K562 (cell line): ENCODE results near the gene ERAS. TPM values are rescaled to one million over a fixed set of nuclear protein-coding genes. Genes with fewer than 3 reads are reported as not detected.
A peak's percentile ranks its signal among the peaks of the same experiment; 100 is the strongest.

Experiments
- CHCHD3 ChIP-seq: fragments of 250-450 bp; sonication (Bioruptor Pico); IDR thresholded peaks from 2 replicates; pipeline ENCODE4 v2.1.2; 2022; ENCODE audit warnings: mild to moderate bottlenecking
- FOSL1 ChIP-seq: fragments of 200-800 bp; sonication (Bioruptor generic); conservative IDR thresholded peaks from 2 replicates; pipeline ENCODE4 v1.6.1; 2016; ENCODE audit warnings: missing genetic modification characterization, missing compliant biosample characterization
- GATAD2A ChIP-seq: fragments of 450-650 bp; IDR thresholded peaks from 2 replicates; pipeline ENCODE4 v1.6.1; 2017
- IRF2 ChIP-seq: sonication (generic); formaldehyde crosslinking; IDR thresholded peaks from 2 replicates; pipeline ENCODE4 v1.8.1; 2022; ENCODE audit warnings: mild to moderate bottlenecking, missing genetic modification reagents
- NFE2L1 ChIP-seq: fragments of 450-650 bp; IDR thresholded peaks from 2 replicates; pipeline ENCODE4 v1.6.1; 2016; ENCODE audit warnings: missing genetic modification characterization, low read depth, mild to moderate bottlenecking, missing compliant biosample characterization, moderate library complexity, borderline replicate concordance
- NR2C2 ChIP-seq, 2 experiments: fragments of 200-800 bp in 1 of 2; sonication (Bioruptor generic) in 1 of 2; sonication (generic) in 1 of 2; formaldehyde crosslinking in 1 of 2; IDR thresholded peaks; 2 replicates each; pipeline versions ENCODE4 v1.6.1 to v1.8.0; 2016 to 2022; ENCODE audit warnings: mild to moderate bottlenecking in 1 of 2, missing compliant biosample characterization in 1 of 2, missing genetic modification characterization in 1 of 2, missing genetic modification reagents in 1 of 2
- PHF8 ChIP-seq: fragments of 200-600 bp; sonication (generic); IDR thresholded peaks from 2 replicates; pipeline ENCODE4 v1.6.1; 2012; ENCODE audit warnings: mixed run types, mild to moderate bottlenecking, inconsistent platforms, low read length, moderate library complexity, borderline replicate concordance
- PRMT5 ChIP-seq: sonication (generic); formaldehyde crosslinking; IDR thresholded peaks from 2 replicates; pipeline ENCODE4 v1.5.0; 2020; ENCODE audit warnings: missing genetic modification reagents
- PRPF4 ChIP-seq: fragments of 200-400 bp; formaldehyde crosslinking; IDR thresholded peaks from one replicate; pipeline ENCODE4 v1.6.1; 2017; ENCODE audit warnings: low read length, low read depth, mild to moderate bottlenecking; ENCODE audit not compliant: insufficient read depth, poor library complexity, severe bottlenecking
- RFX7 ChIP-seq: fragments of 250-450 bp; sonication (Bioruptor Pico); IDR thresholded peaks from 2 replicates; pipeline ENCODE4 v1.5.1; 2021; ENCODE audit warnings: mild to moderate bottlenecking
- SIX5 ChIP-seq, 2 experiments: IDR thresholded peaks; 2 replicates each; pipeline ENCODE4 v1.6.1; 2011; ENCODE audit warnings: low read length in 2 of 2, borderline replicate concordance in 1 of 2, low read depth in 1 of 2, mild to moderate bottlenecking in 1 of 2, moderate library complexity in 1 of 2; ENCODE audit not compliant: insufficient read depth in 1 of 2
- SMARCB1 ChIP-seq: IDR thresholded peaks from 2 replicates; pipeline ENCODE4 v1.6.1; 2011; ENCODE audit warnings: improper control_type of control experiment, low read depth; ENCODE audit not compliant: insufficient read length
- STAG1 ChIP-seq: sonication (generic); formaldehyde crosslinking; IDR thresholded peaks from 2 replicates; pipeline ENCODE4 v1.5.0; 2020; ENCODE audit warnings: missing genetic modification reagents, borderline replicate concordance
- TAF9B ChIP-seq: fragments of 450-650 bp; IDR thresholded peaks from 2 replicates; pipeline ENCODE4 v1.6.1; 2018; ENCODE audit warnings: mild to moderate bottlenecking; ENCODE audit not compliant: partially characterized antibody
- ZNF124 ChIP-seq: sonication (generic); formaldehyde crosslinking; IDR thresholded peaks from 2 replicates; pipeline ENCODE4 v1.8.1; 2022; ENCODE audit warnings: missing genetic modification reagents
- ZNF263 ChIP-seq: sonication (generic); formaldehyde crosslinking; IDR thresholded peaks from 2 replicates; pipeline ENCODE4 v1.8.0; 2022; ENCODE audit warnings: mild to moderate bottlenecking, missing genetic modification reagents, borderline replicate concordance
- ZNF766 ChIP-seq: fragments of 200-800 bp; sonication (Bioruptor generic); conservative IDR thresholded peaks from 2 replicates; pipeline ENCODE4 v1.6.1; 2016; ENCODE audit warnings: missing genetic modification characterization, missing compliant biosample characterization
- ZNF778 ChIP-seq: fragments of 450-650 bp; formaldehyde crosslinking; IDR thresholded peaks from 2 replicates; pipeline ENCODE4 v1.4.0; 2020; ENCODE audit warnings: mild to moderate bottlenecking, moderate library complexity
- polyA plus RNA-seq, 8 experiments: library from polyadenylated mRNA; depleted of rRNA in 4 of 8; stranded (reverse) in 5 of 8; unstranded in 3 of 8; fragments of >200 nt; fragmentation: Nextera tagmentation in 2 of 8; fragmentation: Illumina TruSeq in 1 of 8; extraction: Ambion mirVana in 2 of 8; extraction: Trizol in 1 of 8; gene quantifications; 2 replicates each; pipeline versions ENCODE4 v1.2.1 to v1.2.3, GENCODE V29; 2011 to 2014; ENCODE audit warnings: inconsistent platforms in 1 of 8, missing spikeins in 1 of 8
- total RNA-seq, 7 experiments: library from RNA; depleted of rRNA in 6 of 7; stranded (reverse); fragments of >200 nt in 6 of 7; fragmentation: Illumina TruSeq in 2 of 7; extraction: Trizol in 2 of 7; gene quantifications; 2 replicates each; pipeline versions ENCODE4 v1.2.1 to v1.2.3, GENCODE V29; 2011 to 2021; ENCODE audit warnings: low replicate concordance in 1 of 7
- TF ChIP-seq, protein P1 (sequence below), 3 experiments: fragments of 200-800 bp in 1 of 3; fragments of 250-450 bp in 1 of 3; fragments of 450-650 bp in 1 of 3; sonication (Bioruptor Pico) in 1 of 3; sonication (Bioruptor generic) in 1 of 3; formaldehyde crosslinking in 1 of 3; IDR thresholded peaks; 2 replicates each; pipeline versions ENCODE4 v1.6.1 to v1.8.0; 2016 to 2022; ENCODE audit warnings: mild to moderate bottlenecking in 2 of 3, missing genetic modification characterization in 2 of 3, missing compliant biosample characterization in 1 of 3, moderate library complexity in 1 of 3
- TF ChIP-seq, protein P2 (sequence below), 2 experiments: IDR thresholded peaks; 2 replicates each; pipeline ENCODE4 v1.6.1; 2011; ENCODE audit warnings: borderline replicate concordance in 1 of 2, control low read depth in 1 of 2, low read depth in 1 of 2, low read length in 1 of 2, mild to moderate bottlenecking in 1 of 2, mixed read lengths in 1 of 2, moderate library complexity in 1 of 2; ENCODE audit not compliant: insufficient read depth in 1 of 2, insufficient read length in 1 of 2, poor library complexity in 1 of 2, severe bottlenecking in 1 of 2; ENCODE audit errors: extremely low read depth in 1 of 2
- TF ChIP-seq, protein P3 (sequence below), 2 experiments: fragments of 250-450 bp in 1 of 2; fragments of 450-650 bp in 1 of 2; sonication (Bioruptor Pico) in 1 of 2; IDR thresholded peaks; 2 replicates each; pipeline versions ENCODE4 v1.6.1 to v1.8.0; 2016 to 2021; ENCODE audit warnings: mild to moderate bottlenecking in 2 of 2, moderate library complexity in 2 of 2, missing compliant biosample characterization in 1 of 2, missing genetic modification characterization in 1 of 2

Gene ERAS
- total and polyA plus RNA-seq, 9 of the 15 experiments (the other 6 are each of a cell fraction or from before 2014, with no cell fraction given) = 0.07 to 0.12 TPM; not detected in 7

DNA sequence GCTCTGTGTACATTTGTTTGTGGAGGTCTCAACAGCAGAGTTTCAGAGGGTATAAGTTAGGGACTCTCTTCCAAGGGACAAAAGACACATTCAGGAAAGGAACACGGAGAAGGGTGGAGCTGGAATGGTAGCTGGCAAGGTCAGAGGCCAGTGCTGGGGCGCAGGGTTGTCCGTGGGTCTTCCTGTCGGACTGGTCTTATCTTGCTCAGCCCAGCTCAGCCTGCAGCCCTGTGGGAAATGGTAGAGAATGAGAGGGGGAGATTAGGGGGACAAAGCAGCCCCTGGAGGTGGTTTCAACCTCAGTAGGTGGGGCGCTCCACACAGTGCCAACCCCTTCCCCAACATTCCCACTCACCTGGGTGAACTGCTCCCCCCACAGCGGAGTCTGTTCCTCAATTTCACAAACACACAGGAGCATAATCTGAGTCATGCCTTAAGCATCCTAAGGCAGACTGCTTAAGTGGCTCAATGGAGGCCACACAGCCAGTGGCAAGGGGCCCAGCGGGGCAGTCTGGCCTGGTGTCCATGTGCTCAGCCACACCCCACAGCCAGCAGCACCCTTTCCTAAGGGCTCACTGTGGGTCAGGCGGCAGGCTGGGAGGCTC lies 31.3 kb upstream of the ERAS start (continued):
- TF ChIP-seq ZNF263 = no peak
- no peak for TF ChIP-seq SIX5 (IDR thresholded peaks at IDR 0.05; ENCODE audit: borderline replicate concordance in 1 of 2, insufficient read depth in 1 of 2, low read depth in 1 of 2, low read length in 2 of 2)
- TF ChIP-seq, protein P1, sequence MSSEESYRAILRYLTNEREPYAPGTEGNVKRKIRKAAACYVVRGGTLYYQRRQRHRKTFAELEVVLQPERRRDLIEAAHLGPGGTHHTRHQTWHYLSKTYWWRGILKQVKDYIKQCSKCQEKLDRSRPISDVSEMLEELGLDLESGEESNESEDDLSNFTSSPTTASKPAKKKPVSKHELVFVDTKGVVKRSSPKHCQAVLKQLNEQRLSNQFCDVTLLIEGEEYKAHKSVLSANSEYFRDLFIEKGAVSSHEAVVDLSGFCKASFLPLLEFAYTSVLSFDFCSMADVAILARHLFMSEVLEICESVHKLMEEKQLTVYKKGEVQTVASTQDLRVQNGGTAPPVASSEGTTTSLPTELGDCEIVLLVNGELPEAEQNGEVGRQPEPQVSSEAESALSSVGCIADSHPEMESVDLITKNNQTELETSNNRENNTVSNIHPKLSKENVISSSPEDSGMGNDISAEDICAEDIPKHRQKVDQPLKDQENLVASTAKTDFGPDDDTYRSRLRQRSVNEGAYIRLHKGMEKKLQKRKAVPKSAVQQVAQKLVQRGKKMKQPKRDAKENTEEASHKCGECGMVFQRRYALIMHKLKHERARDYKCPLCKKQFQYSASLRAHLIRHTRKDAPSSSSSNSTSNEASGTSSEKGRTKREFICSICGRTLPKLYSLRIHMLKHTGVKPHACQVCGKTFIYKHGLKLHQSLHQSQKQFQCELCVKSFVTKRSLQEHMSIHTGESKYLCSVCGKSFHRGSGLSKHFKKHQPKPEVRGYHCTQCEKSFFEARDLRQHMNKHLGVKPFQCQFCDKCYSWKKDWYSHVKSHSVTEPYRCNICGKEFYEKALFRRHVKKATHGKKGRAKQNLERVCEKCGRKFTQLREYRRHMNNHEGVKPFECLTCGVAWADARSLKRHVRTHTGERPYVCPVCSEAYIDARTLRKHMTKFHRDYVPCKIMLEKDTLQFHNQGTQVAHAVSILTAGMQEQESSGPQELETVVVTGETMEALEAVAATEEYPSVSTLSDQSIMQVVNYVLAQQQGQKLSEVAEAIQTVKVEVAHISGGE (CRISPR knock-in tag; IDR thresholded peaks at IDR 0.05) = 0 out of 6 replicates have a peak, but pooled peaks of 1 of the 3 experiments have one; percentile 13
- TF ChIP-seq RFX7 (CRISPR knock-in tag) = no peak
- TF ChIP-seq SMARCB1 = no peak
- TF ChIP-seq STAG1 = no peak
- peak; percentile 79 for TF ChIP-seq FOSL1 (tag)
- peak; percentile 45; the same call in 1 of the 2 replicates for TF ChIP-seq ZNF766 (CRISPR knock-in tag)
- no peak for TF ChIP-seq PRMT5
- no peak for TF ChIP-seq NFE2L1
- TF ChIP-seq CHCHD3 (CRISPR knock-in tag) = no peak
- TF ChIP-seq PHF8 = no peak
- TF ChIP-seq, protein P2, sequence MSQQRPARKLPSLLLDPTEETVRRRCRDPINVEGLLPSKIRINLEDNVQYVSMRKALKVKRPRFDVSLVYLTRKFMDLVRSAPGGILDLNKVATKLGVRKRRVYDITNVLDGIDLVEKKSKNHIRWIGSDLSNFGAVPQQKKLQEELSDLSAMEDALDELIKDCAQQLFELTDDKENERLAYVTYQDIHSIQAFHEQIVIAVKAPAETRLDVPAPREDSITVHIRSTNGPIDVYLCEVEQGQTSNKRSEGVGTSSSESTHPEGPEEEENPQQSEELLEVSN (IDR thresholded peaks at IDR 0.05; ENCODE audit: borderline replicate concordance in 1 of 2, extremely low read depth in 1 of 2, insufficient read depth in 1 of 2, insufficient read length in 1 of 2, low read depth in 1 of 2, low read length in 1 of 2, poor library complexity in 1 of 2, severe bottlenecking in 1 of 2) = no peak
- TF ChIP-seq GATAD2A = no peak
- no peak for TF ChIP-seq NR2C2 (CRISPR knock-in tag; IDR thresholded peaks at IDR 0.05)
- peak; percentile 74 for TF ChIP-seq NR2C2 (tag; IDR thresholded peaks at IDR 0.05)
- TF ChIP-seq, protein P3, sequence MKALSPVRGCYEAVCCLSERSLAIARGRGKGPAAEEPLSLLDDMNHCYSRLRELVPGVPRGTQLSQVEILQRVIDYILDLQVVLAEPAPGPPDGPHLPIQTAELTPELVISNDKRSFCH (CRISPR knock-in tag; IDR thresholded peaks at IDR 0.05) = no peak
- TF ChIP-seq, protein P3 (tag; IDR thresholded peaks at IDR 0.05) = no peak
- no peak for TF ChIP-seq ZNF124 (CRISPR knock-in tag)
- TF ChIP-seq TAF9B = no peak
- no peak for TF ChIP-seq PRPF4
- TF ChIP-seq ZNF778 (CRISPR knock-in tag) = no peak
- no peak for TF ChIP-seq IRF2 (CRISPR knock-in tag)
